Omental fat pad (tissue), 4 donors: ENCODE measurements around the gene FAM3D. TPM values are rescaled to one million over a fixed set of nuclear protein-coding genes. Genes with fewer than 3 reads are reported as not detected.

ENCODE experiments used
- ATAC-seq: fragments of 150-250 bp; one replicate; pipeline ENCODE4 v1.9.1; 2016; ENCODE audit warnings: mild to moderate bottlenecking, moderate library complexity; ENCODE audit not compliant: low FRiP score
- DNase-seq: peaks from one replicate; pipeline ENCODE4 v3.0.0-alpha.2; 2019; ENCODE audit warnings: low spot score
- CTCF ChIP-seq, 3 donors: fragments of 450-650 bp; IDR thresholded peaks; one replicate each; pipeline ENCODE4 v1.5.1; 2016 to 2017; ENCODE audit warnings: antibody characterized with exemption in 3 of 3, mild to moderate bottlenecking in 3 of 3, moderate library complexity in 2 of 3
- total RNA-seq, 4 donors: library from RNA; depleted of rRNA; stranded (reverse); fragments of >200 nt; gene quantifications; one replicate each; pipeline ENCODE4 v1.1.0, GENCODE V29; 2016

The FAM3D gene
- total RNA-seq, 4 donors from 2014 or later, result 2.2 TPM; not detected in 3

- ATAC-seq (no peak), DNase-seq (no peak)
- no peak for TF ChIP-seq CTCF (IDR thresholded peaks at IDR 0.05)
Measured at GRCh38 chr3:58627941-58628340, 38.6 kb downstream of the FAM3D start.

- no peak for TF ChIP-seq CTCF (IDR thresholded peaks at IDR 0.05)
- ATAC-seq (no peak), DNase-seq (no peak)
Measured at GRCh38 chr3:58627570-58627885, 39.0 kb downstream of the FAM3D start.

GRCh38 chr3:58626841-58627569 is 39.6 kb downstream of the FAM3D start:
- no peak for ATAC-seq
- no peak for DNase-seq
- TF ChIP-seq CTCF (IDR thresholded peaks at IDR 0.05), result no peak

- ATAC-seq (no peak), DNase-seq (no peak)
- no peak for TF ChIP-seq CTCF (IDR thresholded peaks at IDR 0.05)
Measured at GRCh38 chr3:58625196-58625824, 41.3 kb downstream of the FAM3D start.

GRCh38 chr3:58624550-58624949 is 42.0 kb downstream of the FAM3D start:
- TF ChIP-seq CTCF (IDR thresholded peaks at IDR 0.05), result no peak
- ATAC-seq (no peak), DNase-seq (no peak)

- DNase-seq (no peak), ATAC-seq (no peak)
- no peak for TF ChIP-seq CTCF (IDR thresholded peaks at IDR 0.05)
Measured at GRCh38 chr3:58623961-58624360, 42.6 kb downstream of the FAM3D start.

GRCh38 chr3:58623478-58623877 is 43.1 kb downstream of the FAM3D start:
- TF ChIP-seq CTCF (IDR thresholded peaks at IDR 0.05), result no peak
- DNase-seq, result no peak
- no peak for ATAC-seq
